Islet precursor cell (in vitro differentiated cells): ENCODE measurements around the gene AP2B1.

Source experiments
- DNase-seq: peaks from one replicate; pipeline ENCODE4 v3.0.0-alpha.2; 2018

The AP2B1 gene

GRCh38 chr17:35587074-35587961 lies at the start of gene AP2B1:
Gene AP2B1 (plus strand): TSS chr17:35587322. CDS start chr17:35594031, 6,709 bp downstream.
- DNase-seq, result peak; percentile 98

- no peak for DNase-seq
Observed at GRCh38 chr17:35537601-35538141, 49.5 kb upstream of the AP2B1 start, which contains the start of gene SLFN12L. Gene SLFN12L (minus strand): TSS chr17:35537678. CDS start chr17:35522364, 15,314 bp downstream.

- DNase-seq, result no peak
Observed at GRCh38 chr17:35539659-35540026, 47.5 kb upstream of the AP2B1 start.

GRCh38 chr17:35540589-35541404 lies 46.3 kb upstream of the AP2B1 start:
- DNase-seq, result no peak

- no peak for DNase-seq
Observed at GRCh38 chr17:35541434-35541833, 45.7 kb upstream of the AP2B1 start.

GRCh38 chr17:35542990-35543389 lies 44.1 kb upstream of the AP2B1 start:
- no peak for DNase-seq

GRCh38 chr17:35543856-35544255 lies 43.3 kb upstream of the AP2B1 start:
- DNase-seq, result no peak

- DNase-seq, result no peak
Observed at GRCh38 chr17:35545150-35545549, 42.0 kb upstream of the AP2B1 start.

- no peak for DNase-seq
Observed at GRCh38 chr17:35546487-35546886, 40.6 kb upstream of the AP2B1 start.

GRCh38 chr17:35548208-35548810 lies 38.8 kb upstream of the AP2B1 start:
- no peak for DNase-seq

- DNase-seq, result no peak
Observed at GRCh38 chr17:35548978-35549377, 38.1 kb upstream of the AP2B1 start.

GRCh38 chr17:35553310-35553709 lies 33.8 kb upstream of the AP2B1 start:
- DNase-seq, result no peak

- peak; percentile 11 for DNase-seq
Observed at GRCh38 chr17:35554668-35555067, 32.5 kb upstream of the AP2B1 start.

GRCh38 chr17:35555691-35556090 lies 31.4 kb upstream of the AP2B1 start:
- DNase-seq, result peak; percentile 32

- peak; percentile 20 for DNase-seq
Observed at GRCh38 chr17:35557353-35557752, 29.8 kb upstream of the AP2B1 start.

- DNase-seq, result peak; percentile 10
Observed at GRCh38 chr17:35559495-35560210, 27.5 kb upstream of the AP2B1 start.

GRCh38 chr17:35560703-35561102 lies 26.4 kb upstream of the AP2B1 start, which contains the start of gene SLFN14:
Gene SLFN14 (minus strand): TSS chr17:35560819. CDS start chr17:35558062, 2,757 bp downstream.
- DNase-seq, result peak; percentile 51

GRCh38 chr17:35563181-35563580 lies 23.9 kb upstream of the AP2B1 start:
- DNase-seq, result peak; percentile 1

- peak; percentile 40 for DNase-seq
Observed at GRCh38 chr17:35566968-35567367, 20.2 kb upstream of the AP2B1 start.

- peak; percentile 67 for DNase-seq
Observed at GRCh38 chr17:35568561-35568960, 18.6 kb upstream of the AP2B1 start.

GRCh38 chr17:35569405-35569804 lies 17.7 kb upstream of the AP2B1 start:
- DNase-seq, result no peak

GRCh38 chr17:35575759-35576158 lies 11.4 kb upstream of the AP2B1 start:
- DNase-seq, result peak; percentile 30
